Stimulated activated CD4-positive, alpha-beta T cell treated with anti-CD3 and anti-CD28 coated beads, Interleukin-2, amount 100 ng/mL, for 4 hours (primary cell): ENCODE results near the gene RNASE2.
A peak's percentile ranks its signal among the peaks of the same experiment; 100 is the strongest.
"Not testable (repeated sequence)": the region's sequence is repeated elsewhere in the genome, so short reads cannot be mapped to it uniquely, and the experiment has no call there.

Experiments used
- DNase-seq: peaks from one replicate; pipeline ENCODE4 v3.0.0-alpha.2; 2020; ENCODE audit warnings: low read depth

Gene RNASE2

GRCh38 chr14:20954736-20955537, at the start of gene RNASE2:
Gene RNASE2, plus strand, starts transcription at chr14:20955487. Its CDS starts 285 bp downstream, at chr14:20955772.
- DNase-seq: not testable (repeated sequence)

- no peak for DNase-seq
Observed at GRCh38 chr14:20905676-20906075, 49.6 kb upstream of the RNASE2 start.

- no peak for DNase-seq
Observed at GRCh38 chr14:20907214-20907613, 48.1 kb upstream of the RNASE2 start.

DNA sequence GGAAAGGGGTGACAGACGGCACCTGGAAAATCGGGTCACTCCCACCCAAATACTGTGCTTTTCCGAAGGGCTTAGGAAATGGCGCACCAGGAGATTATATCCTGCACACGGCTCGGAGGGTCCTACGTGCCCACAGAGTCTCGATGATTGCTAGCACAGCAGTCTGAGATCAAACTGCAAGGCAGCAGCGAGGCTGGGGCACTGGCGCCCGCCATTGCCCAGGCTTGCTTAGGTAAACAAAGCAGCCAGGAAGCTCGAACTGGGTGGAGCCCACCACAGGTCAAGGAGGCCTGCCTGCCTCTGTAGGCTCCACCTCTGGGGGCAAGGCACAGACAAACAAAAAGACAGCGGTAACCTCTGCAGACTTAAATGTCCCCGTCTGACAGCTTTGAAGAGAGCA, 44.5 kb upstream of the RNASE2 start:
- not testable (repeated sequence) for DNase-seq

DNA sequence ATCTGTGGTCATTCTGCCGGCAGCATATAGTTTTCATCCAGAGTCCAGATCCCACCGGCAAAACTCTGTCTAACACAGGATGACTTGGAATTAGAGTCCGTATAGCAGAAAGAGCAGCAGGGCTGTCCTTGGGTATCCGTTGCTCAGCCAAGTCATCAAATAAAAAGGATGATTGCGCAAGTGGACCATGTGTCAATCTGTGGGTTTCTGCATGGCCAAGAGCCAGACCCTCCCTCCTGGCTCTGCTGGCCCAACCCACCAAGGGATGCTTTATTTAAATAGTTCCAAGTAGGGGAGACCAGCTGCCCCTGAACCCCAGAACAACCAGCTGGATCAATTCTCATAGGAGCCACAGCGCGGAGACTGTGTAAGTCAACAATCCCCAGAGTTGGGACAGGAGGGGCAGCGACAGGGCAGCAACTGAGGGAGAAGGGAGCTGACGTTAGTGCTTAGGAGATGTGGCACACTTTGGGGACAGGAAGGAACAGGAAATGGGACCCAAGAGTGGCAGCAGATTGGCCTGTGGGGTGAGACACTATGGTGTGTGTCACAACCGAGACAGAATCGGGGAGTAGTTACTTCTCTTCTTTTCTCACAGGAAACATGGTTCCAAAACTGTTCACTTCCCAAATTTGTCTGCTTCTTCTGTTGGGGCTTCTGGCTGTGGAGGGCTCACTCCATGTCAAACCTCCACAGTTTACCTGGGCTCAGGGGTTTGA, 36.1 kb upstream of the RNASE2 start:
- DNase-seq: not testable (repeated sequence)

DNA sequence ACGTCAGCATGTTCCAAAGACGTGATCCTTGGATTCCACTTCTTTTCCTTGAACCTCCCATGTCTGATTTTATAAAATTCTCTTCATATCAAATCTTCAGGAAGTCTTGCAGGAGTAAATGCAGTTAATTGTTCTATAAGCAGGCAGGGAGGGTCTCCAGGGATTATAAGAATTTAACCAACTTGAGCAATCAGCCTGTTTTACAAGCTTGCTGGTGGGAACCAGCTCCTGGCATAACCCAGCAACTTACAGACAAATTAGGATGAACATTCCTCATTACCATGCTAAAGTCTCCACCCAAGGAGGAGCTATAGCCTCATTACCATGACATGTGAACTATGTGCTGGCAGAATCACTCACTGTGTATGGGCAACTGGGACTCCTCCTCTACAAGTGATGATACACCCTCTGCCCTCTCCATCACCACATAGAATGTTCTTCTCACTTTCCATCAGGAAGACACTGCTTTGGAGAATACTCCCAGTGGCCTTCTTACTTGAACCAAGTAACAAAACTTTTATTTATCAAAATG, 31.5 kb upstream of the RNASE2 start:
- not testable (repeated sequence) for DNase-seq

DNA sequence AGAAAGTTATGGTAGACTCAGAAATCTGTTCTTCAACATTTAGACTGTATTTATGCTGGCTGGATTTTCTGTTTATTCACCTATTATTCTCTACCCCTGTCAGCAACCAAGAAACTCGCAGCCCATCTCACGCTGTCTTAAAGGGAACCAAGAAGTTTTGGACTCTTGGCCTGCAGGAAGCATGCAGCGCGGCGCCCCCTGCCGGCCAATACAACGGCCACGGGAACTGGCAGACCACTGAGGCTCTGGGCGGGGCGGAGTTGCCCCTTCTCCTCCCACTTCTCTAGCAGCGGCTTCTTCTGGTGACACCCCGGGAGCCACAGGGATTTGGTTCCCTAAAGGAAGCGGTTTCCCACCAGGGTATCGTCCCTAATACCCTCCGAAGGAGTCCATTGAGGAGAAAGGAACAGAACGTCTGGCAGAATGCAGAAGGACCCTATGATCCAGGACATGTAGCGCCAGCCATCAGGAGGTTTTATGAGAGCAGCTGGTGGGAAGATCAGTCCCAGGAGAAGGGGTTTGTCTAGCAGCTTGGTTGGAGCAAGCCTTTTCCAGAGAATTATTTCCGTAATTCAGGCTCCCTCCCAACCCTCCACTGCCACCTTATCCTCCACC, 21.0 kb upstream of the RNASE2 start:
- no peak for DNase-seq

GRCh38 chr14:20935303-20935984, 19.8 kb upstream of the RNASE2 start:
- DNase-seq: no peak

- not testable (repeated sequence) for DNase-seq
Observed at GRCh38 chr14:20945146-20945545, 10.1 kb upstream of the RNASE2 start.

DNA sequence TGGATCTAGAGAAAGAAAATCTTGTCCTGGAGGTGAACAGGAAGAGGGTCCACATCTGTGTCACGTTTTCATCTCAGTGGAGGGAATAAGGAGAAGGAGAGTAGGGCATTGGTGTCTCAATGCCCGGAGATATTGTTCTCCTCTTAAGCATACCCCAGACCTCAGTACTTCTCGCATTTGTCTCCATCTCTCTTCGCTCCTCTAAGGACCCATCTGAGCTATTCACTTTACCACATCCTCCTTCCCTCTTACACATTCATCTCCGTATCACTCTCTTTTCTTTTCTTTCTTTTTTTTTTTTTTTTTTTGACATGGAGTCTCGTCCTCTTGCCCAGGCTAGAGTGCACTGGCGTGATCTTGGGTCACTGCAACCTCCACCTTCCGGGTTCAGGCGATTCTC, 8.6 kb upstream of the RNASE2 start:
- not testable (repeated sequence) for DNase-seq

GRCh38 chr14:20955538-20955873, 219 bp downstream of the RNASE2 start:
- not testable (repeated sequence) for DNase-seq

DNA sequence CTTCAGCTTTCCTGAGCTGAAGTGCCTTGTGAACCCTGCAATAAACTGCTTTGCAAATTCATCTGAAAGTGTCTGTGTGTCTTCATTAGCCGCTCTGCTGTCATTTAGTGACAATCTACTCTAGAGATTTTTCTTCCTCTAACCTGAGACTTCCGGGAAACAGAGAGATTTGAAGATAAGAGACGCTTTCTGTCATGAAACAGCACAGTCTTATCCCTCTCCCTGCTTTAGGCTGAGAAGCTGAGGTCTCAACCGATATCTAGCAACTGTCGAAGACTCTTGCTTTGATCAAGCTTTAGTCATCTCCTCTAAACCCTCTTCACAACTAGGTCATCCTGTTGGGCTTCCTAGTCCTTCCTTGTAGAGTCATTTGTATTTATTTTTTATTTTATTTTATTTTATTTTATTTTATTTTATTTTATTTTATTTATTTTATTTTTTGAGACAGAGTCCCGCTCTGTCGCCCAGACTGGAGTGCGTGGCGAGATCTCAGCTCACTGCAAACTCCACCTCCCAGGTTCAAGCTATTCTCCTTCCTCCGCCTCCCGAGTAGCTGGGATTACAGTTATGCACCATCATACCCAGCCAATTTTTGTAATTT, 1.2 kb downstream of the RNASE2 start:
- no peak for DNase-seq

DNA sequence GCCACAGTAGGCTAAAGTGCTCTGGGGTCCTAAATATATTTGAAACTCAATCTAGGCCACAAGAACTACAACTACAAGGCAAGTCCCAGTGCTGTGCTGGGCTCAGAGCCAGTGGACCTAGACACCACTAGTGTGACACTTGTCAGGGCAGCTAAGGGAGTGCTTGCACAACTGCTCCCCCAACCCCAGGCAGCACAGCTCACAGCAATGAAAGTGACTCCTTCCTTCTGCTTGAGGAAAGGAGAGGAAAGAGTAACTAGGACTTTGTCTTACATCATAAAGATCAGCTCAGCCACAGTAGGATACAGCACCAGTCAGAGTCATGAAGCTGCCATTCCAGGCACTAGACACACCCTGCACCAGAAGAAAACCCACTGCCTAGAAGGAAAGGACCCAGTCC, 3.7 kb downstream of the RNASE2 start:
- not testable (repeated sequence) for DNase-seq

DNA sequence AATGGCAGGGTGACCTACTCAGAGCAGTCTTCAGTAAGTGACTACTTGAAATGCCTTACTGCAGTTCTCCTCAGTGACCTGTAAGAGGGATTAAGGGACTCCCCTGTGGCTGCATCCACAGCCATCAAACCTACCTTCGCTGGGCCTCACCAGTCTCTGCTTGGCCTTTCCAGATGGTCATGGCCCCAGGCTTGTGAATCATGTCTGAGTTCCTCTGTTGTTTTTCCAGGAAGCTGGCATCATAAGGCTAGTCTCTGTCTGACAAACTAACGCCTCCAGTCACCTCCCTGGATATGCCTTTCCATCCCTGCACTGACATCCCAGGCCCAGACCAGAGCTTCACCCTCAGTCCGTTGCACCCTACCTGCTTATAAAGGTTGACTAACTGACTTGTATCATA, 14.0 kb downstream of the RNASE2 start:
- no peak for DNase-seq

DNA sequence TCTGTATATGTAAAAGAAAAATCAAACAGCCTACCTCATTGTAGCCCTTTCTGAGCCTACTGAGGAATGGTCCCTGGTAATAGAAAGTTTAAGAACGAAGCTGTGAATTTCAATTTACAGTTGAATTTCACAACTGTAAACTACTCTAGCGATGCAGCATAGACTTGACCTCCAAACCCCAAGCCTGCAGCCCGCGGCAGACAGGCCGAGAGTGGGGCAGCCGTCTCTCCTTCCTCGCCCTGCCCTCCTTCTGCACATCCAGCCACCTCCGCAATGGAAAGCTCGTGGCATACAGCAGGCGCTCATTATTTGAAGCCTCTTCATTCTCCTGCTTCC, 15.3 kb downstream of the RNASE2 start:
- DNase-seq: no peak

GRCh38 chr14:20970983-20971704, 15.9 kb downstream of the RNASE2 start:
- DNase-seq: peak; percentile 56

GRCh38 chr14:20971705-20972021, 16.4 kb downstream of the RNASE2 start:
- DNase-seq: no peak

DNA sequence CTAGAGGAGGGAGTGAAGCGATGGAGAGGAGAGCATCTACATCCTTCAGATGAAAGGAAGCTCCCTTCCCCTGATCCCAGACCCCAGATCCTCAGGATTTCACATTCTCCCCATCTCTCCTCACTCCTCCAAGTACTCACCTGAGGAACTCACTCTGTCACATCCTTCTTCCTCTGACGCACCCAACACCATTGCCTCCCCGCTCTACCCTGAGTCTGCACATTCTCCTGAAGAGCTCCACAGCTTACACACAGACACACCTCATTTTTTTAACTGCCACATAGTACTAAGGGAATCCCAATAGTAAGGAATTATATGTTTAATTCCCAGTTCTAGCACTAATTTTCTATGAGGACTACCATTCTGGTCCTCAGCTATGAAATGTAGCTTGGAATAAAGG, 18.2 kb downstream of the RNASE2 start:
- no peak for DNase-seq

DNA sequence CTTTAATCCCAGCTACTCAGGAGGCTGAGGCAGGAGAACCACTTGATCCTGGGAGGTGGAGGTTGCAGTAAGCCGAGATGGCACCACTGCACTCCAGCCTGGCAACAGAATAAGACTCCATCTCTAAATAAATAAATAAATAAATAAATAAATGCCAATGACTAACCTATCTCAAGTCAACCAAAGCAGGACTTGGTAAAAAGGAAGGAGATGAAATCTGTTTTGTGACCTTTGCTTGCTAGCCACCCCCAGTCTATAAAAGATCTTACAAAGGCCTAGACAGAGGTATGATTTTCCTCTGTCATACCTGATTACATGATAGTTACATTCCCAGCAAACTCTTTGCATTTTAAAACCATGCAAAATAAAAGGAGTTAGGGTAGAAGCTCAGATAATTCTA, 21.0 kb downstream of the RNASE2 start:
- no peak for DNase-seq

- DNase-seq: no peak
Observed at GRCh38 chr14:20978687-20979086, 23.4 kb downstream of the RNASE2 start.

- no peak for DNase-seq
Observed at GRCh38 chr14:20980906-20981305, 25.6 kb downstream of the RNASE2 start.
